Left ventricle myocardium inferior (tissue), 1 donor: ENCODE results near the gene DCC. TPM values are rescaled to one million over a fixed set of nuclear protein-coding genes. Genes with fewer than 3 reads are reported as not detected.

ENCODE experiments used
- DNase-seq: peaks from one replicate; pipeline ENCODE4 v3.0.0-alpha.2; 2020
- H3K27ac ChIP-seq: fragments of 200-600 bp; replicated peaks from 2 replicates; pipeline ENCODE4 v1.8.0; 2021
- H3K27me3 ChIP-seq: fragments of 200-600 bp; 2 replicates; pipeline ENCODE4 v1.8.0; 2021; ENCODE audit warnings: low read depth
- H3K36me3 ChIP-seq: fragments of 200-600 bp; 2 replicates; pipeline ENCODE4 v1.8.0; 2021
- H3K4me1 ChIP-seq: fragments of 200-600 bp; 2 replicates; pipeline ENCODE4 v1.8.0; 2021
- H3K4me3 ChIP-seq: fragments of 200-600 bp; 2 replicates; pipeline ENCODE4 v1.8.0; 2021; ENCODE audit warnings: mild to moderate bottlenecking, moderate library complexity
- H3K9me3 ChIP-seq: fragments of 200-600 bp; replicated peaks from 2 replicates; pipeline ENCODE4 v1.8.0; 2021
- intact Hi-C: fragments of 100-400 bp; cut with micrococcal nuclease; formaldehyde crosslinking; loops from one replicate; pipeline ENCODE4 v1.11.0; 2022
- total RNA-seq: library from RNA; stranded (reverse); fragmentation: NEBNext Ultra II Directional; extraction: Animal tissue kit (Norgen Biotek cat#: 25700); gene quantifications from one replicate; pipeline ENCODE4 v1.2.1, GENCODE V29; 2021
- TF ChIP-seq, protein P1 (sequence below): fragments of 200-600 bp; IDR thresholded peaks from 2 replicates; pipeline ENCODE4 v1.8.0; 2021; ENCODE audit warnings: antibody characterized with exemption, mild to moderate bottlenecking, borderline replicate concordance
- donor health status: DM: no; HTN: yes; CAD: no; lungs with severe emphysema.

The DCC gene
- total RNA-seq, 1 donor from 2014 or later = not detected

DNA sequence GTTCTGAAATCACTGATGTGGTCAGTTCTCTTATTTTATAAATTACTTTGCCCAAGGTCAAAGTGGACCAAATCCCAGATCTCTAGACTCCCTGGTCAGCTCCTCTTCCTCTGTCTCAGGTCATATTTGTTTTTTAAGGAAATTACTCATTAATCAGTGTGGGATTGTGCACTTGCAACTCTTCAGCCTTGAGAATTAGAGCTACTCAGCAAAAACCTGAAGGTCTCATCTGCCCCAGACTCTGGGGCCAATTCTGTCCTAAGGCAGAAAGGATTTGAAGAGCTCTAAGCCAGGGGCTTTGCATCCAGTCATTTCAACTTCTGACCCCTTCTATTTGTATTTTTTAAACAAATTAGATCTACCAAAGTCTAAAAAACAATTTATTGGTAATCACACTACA, 17.7 kb upstream of the DCC start:
- H3K36me3 ChIP-seq = no peaks in the 10 kb centered on the region
- TF ChIP-seq, protein P1, sequence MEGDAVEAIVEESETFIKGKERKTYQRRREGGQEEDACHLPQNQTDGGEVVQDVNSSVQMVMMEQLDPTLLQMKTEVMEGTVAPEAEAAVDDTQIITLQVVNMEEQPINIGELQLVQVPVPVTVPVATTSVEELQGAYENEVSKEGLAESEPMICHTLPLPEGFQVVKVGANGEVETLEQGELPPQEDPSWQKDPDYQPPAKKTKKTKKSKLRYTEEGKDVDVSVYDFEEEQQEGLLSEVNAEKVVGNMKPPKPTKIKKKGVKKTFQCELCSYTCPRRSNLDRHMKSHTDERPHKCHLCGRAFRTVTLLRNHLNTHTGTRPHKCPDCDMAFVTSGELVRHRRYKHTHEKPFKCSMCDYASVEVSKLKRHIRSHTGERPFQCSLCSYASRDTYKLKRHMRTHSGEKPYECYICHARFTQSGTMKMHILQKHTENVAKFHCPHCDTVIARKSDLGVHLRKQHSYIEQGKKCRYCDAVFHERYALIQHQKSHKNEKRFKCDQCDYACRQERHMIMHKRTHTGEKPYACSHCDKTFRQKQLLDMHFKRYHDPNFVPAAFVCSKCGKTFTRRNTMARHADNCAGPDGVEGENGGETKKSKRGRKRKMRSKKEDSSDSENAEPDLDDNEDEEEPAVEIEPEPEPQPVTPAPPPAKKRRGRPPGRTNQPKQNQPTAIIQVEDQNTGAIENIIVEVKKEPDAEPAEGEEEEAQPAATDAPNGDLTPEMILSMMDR = no peak
- intact Hi-C loops = no loop called here
- no peak for DNase-seq
- H3K4me3 ChIP-seq = no peak overlapping the region
- H3K9me3 ChIP-seq = no peaks in the 10 kb centered on the region
- no peaks in the 10 kb centered on the region for H3K27me3 ChIP-seq
- no peaks in the 10 kb centered on the region for H3K4me1 ChIP-seq
- H3K27ac ChIP-seq = no peak overlapping the region

DNA sequence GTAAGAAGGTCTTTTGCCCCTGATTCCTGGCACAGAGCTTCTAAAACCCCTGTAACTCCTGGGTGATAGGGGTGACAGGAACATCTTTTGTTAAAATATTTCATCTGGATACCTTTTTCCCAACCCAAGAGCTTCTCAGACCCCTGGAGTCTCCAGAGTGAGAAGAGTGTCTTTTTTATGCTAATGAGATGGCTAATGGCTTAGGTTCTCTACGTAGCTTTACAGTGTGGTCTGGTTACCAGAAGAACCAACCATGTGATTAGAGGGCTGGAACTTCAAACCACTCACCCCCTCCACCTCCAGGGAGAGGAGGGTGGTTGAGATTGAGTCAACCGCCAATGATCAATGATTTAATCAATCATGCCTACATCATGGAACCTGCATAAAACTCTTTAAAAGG, 16.2 kb upstream of the DCC start:
- H3K36me3 ChIP-seq = no peaks in the 10 kb centered on the region
- TF ChIP-seq, protein P1 = no peak
- DNase-seq = no peak
- intact Hi-C loops = no loop called here
- no peak overlapping the region for H3K27ac ChIP-seq
- no peaks in the 10 kb centered on the region for H3K4me1 ChIP-seq
- H3K9me3 ChIP-seq = no peaks in the 10 kb centered on the region
- H3K4me3 ChIP-seq = no peak overlapping the region
- no peaks in the 10 kb centered on the region for H3K27me3 ChIP-seq

DNA sequence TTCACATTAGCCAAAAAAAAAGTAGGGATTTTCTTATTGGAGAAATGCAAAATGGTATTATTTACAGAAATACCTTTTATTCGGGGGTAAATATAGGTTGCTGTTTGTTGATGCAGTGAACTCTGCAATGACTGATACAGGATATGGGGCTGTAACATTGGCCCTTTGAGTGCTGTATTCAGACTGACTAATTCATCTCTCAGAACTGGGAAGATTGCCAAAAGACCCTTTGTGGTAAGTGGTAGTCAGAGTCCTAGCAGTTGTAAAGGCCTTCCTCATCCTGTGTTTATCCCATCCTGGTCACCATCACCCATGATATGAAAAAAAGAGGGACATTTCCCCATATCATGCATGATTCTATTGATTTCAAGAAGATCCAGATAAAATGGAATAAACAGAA, 14.0 kb upstream of the DCC start:
- intact Hi-C loops = no loop called here
- H3K27ac ChIP-seq = no peak overlapping the region
- no peaks in the 10 kb centered on the region for H3K9me3 ChIP-seq
- H3K4me1 ChIP-seq = no peaks in the 10 kb centered on the region
- H3K27me3 ChIP-seq = no peaks in the 10 kb centered on the region
- TF ChIP-seq, protein P1 = no peak
- no peaks in the 10 kb centered on the region for H3K36me3 ChIP-seq
- H3K4me3 ChIP-seq = no peak overlapping the region
- DNase-seq = no peak

DNA sequence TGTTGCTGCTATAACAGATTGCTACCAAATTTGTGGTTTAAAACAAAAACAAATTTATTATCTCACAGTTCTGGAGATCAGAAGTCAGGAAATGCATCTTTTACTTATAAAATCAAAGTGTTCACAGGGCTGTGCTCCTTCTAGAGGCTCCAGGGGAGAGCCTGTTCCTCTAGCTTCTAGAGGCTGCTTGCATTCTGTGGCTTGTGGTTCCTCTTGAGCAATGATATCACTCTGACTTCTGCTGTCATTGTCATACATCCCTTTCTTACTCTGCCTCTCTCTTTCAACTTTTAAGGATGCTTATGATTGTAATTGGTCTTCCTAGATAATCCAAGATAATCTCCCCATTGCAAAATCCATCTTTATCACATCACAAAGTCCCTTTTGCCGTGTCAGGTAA, 6.1 kb upstream of the DCC start:
- intact Hi-C loops = no loop called here
- Histone ChIP-seq H3K4me3 (no peak overlapping the region), H3K36me3 (no peaks in the 10 kb centered on the region), H3K27ac (no peak overlapping the region), H3K27me3 (peaks cover 29% of the 10 kb centered on the region), H3K9me3 (peaks cover 4% of the 10 kb centered on the region), H3K4me1 (no peaks in the 10 kb centered on the region)
- TF ChIP-seq, protein P1 = no peak
- DNase-seq = no peak

DNA sequence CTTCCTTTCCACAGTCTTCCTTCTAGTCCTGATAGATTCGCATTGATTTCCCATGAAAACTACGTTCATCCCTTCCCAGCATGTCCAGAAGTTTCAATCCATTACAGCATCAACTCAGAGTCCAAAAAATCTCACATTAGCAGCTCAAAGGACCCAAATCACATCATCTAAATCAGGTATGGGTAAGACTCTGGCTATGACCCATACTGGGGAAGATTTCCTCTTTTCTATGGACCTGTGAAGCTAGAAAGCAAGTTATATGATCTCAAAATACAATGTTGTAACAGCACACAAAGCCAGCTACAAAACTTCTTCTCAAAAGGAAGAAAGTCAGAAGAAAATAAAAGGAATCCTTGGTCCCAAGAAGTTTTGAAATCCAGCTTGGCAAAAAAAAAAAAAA, 5.7 kb upstream of the DCC start:
- TF ChIP-seq, protein P1 = no peak

DNA sequence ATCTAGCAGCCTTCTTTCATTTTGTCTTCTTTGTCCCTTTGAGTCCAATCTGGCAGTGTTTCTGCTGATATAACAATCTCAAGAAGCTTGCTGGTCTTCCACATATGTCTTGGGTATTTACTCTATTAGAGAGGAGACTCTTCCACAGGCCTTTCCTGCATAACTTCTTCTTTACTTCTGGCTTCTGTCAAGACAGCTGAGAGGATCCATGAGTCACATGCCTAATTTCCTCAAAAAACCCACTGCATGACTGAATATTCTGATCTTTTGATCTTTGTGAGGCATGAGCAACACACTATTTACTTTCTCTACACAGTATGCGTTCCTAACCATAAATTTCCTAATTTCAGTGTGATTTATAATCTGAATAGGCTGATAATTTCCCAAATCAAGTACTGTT, 5.1 kb upstream of the DCC start:
- H3K27ac ChIP-seq = no peak overlapping the region
- no peak for DNase-seq
- no peaks in the 10 kb centered on the region for H3K4me1 ChIP-seq
- TF ChIP-seq, protein P1 = no peak
- peaks cover 4% of the 10 kb centered on the region for H3K9me3 ChIP-seq
- peaks cover 40% of the 10 kb centered on the region for H3K27me3 ChIP-seq
- no peaks in the 10 kb centered on the region for H3K36me3 ChIP-seq
- no peak overlapping the region for H3K4me3 ChIP-seq
- intact Hi-C loops = no loop called here

More for the DNA sequence above, 5.7 kb upstream of the DCC start:
- H3K4me1 ChIP-seq = no peaks in the 10 kb centered on the region
- DNase-seq = no peak
- intact Hi-C loops = no loop called here
- peaks cover 4% of the 10 kb centered on the region for H3K9me3 ChIP-seq
- no peak overlapping the region for H3K27ac ChIP-seq
- H3K36me3 ChIP-seq = no peaks in the 10 kb centered on the region
- H3K4me3 ChIP-seq = no peak overlapping the region
- peaks cover 34% of the 10 kb centered on the region for H3K27me3 ChIP-seq
